HepG2 (cell line): ENCODE measurements around the gene NPC2.

Experiments
- CTCF ChIP-seq: sonication (generic); formaldehyde crosslinking; IDR thresholded peaks from 2 replicates; pipeline ENCODE4 v1.5.0; 2020; ENCODE audit warnings: mild to moderate bottlenecking, missing genetic modification reagents, moderate library complexity
- E2F5 ChIP-seq: sonication (generic); formaldehyde crosslinking; conservative IDR thresholded peaks from 2 replicates; pipeline ENCODE4 v1.4.0; 2020; ENCODE audit warnings: missing genetic modification reagents
- EHMT2 ChIP-seq: fragments of 200-600 bp; sonication (generic); IDR thresholded peaks from 2 replicates; pipeline ENCODE4 v1.7.0; 2017; ENCODE audit warnings: antibody characterized with exemption, low read depth, low read length, borderline replicate concordance
- JUN ChIP-seq: sonication (generic); formaldehyde crosslinking; IDR thresholded peaks from 2 replicates; pipeline ENCODE4 v1.4.0; 2020; ENCODE audit warnings: mild to moderate bottlenecking, missing genetic modification reagents
- MEIS1 ChIP-seq: sonication (generic); formaldehyde crosslinking; IDR thresholded peaks from 2 replicates; pipeline ENCODE4 v1.9.0; 2021; ENCODE audit warnings: mild to moderate bottlenecking, missing genetic modification reagents, moderate library complexity, borderline replicate concordance
- PAX8 ChIP-seq: sonication (generic); formaldehyde crosslinking; IDR thresholded peaks from 2 replicates; pipeline ENCODE4 v1.8.0; 2022; ENCODE audit warnings: mild to moderate bottlenecking, missing genetic modification reagents, borderline replicate concordance
- RXRA ChIP-seq: sonication (generic); formaldehyde crosslinking; IDR thresholded peaks from 2 replicates; pipeline ENCODE4 v1.5.1; 2020; ENCODE audit warnings: missing genetic modification reagents
- SRSF4 ChIP-seq: fragments of 200-400 bp; formaldehyde crosslinking; IDR thresholded peaks from one replicate; pipeline ENCODE4 v1.6.1; 2018; ENCODE audit warnings: mild to moderate bottlenecking, low read depth, low read length, moderate library complexity; ENCODE audit not compliant: poor library complexity, severe bottlenecking
- THAP7 ChIP-seq: sonication (generic); formaldehyde crosslinking; IDR thresholded peaks from 2 replicates; pipeline ENCODE4 v1.8.1; 2023; ENCODE audit warnings: mild to moderate bottlenecking, missing genetic modification reagents
- ZNF280B ChIP-seq: sonication (generic); formaldehyde crosslinking; IDR thresholded peaks from 2 replicates; pipeline ENCODE4 v1.5.0; 2020; ENCODE audit warnings: missing genetic modification reagents, mild to moderate bottlenecking, borderline replicate concordance
- ZNF432 ChIP-seq: sonication (generic); formaldehyde crosslinking; IDR thresholded peaks from 2 replicates; pipeline ENCODE4 v1.5.0; 2020; ENCODE audit warnings: missing genetic modification reagents, mild to moderate bottlenecking, borderline replicate concordance

- TF ChIP-seq ZNF432 (CRISPR knock-in tag) (no peak), PAX8 (no peak), E2F5 (CRISPR knock-in tag) (no peak), MEIS1 (CRISPR knock-in tag) (no peak), ZNF280B (no peak), JUN (CRISPR knock-in tag) (no peak), CTCF (no peak), THAP7 (CRISPR knock-in tag) (no peak), SRSF4 (no peak), EHMT2 (no peak), RXRA (no peak)
These were observed 16.5 kb downstream of the NPC2 start for GRCh38 chr14:74476607-74477006.
